ENCODE results near the gene ZMYND15. TPM values are rescaled to one million over a fixed set of nuclear protein-coding genes. Genes with fewer than 3 reads are reported as not detected.

Gene ZMYND15
- total and polyA plus RNA-seq, 2 of the 13 experiments (the other 11 are each of a cell fraction or from before 2014, with no cell fraction given), result 0.24 to 2.7 TPM

DNA sequence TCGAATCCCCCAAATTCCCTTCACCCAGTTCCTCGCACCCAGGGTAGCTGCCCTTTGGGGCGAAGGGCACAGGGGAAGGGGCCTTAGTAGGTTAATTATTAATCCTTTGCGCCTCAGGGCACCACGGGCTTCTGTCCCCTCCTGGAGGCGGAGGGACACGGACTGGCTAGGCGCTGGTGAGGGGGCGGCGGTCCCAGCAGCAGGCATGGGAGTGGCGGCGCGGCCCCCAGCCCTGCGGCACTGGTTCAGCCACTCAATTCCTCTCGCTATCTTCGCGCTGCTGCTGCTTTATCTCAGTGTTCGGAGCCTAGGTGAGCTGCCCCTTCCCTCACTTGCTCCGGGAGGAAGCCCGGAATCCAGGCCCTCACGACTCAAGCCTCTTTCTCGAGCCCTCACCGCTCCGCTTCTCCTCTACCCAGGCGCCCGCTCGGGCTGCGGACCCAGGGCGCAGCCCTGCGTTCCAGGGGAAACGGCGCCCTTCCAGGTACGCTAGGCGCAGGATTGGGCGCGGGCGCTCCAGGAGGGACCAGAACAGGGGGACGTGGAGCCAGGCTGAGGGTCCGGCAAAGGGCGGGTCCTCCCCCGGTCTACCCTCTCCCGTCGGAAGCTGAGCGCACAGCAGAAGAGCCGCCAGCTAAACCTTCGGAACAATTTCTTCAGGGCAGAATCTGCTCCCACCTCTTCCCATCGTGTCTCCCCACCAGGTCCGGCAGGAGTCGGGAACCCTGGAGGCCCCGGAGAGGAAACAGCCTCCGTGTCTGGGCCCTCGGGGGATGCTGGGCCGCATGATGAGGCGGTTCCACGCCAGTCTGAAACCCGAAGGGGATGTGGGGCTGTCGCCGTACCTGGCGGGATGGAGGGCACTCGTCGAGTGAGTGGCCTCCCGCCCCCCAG lies 49.4 kb downstream of the ZMYND15 start, which contains the start of gene GLTPD2 (continued):
- TF ChIP-seq ETS1 (CRISPR knock-in tag; IDR thresholded peaks at IDR 0.05) (no peak), SAFB2 (CRISPR knock-in tag; IDR thresholded peaks at IDR 0.05; ENCODE audit: borderline replicate concordance, low read depth) (peak; percentile 41; the same call in 1 of the 2 replicates), ZFP41 (CRISPR knock-in tag; IDR thresholded peaks at IDR 0.05; ENCODE audit: borderline replicate concordance) (no peak), ZNF333 (CRISPR knock-in tag; IDR thresholded peaks at IDR 0.05; ENCODE audit: borderline replicate concordance) (no peak), POLR2AphosphoS2 (IDR thresholded peaks at IDR 0.05; ENCODE audit: low read depth, low read length) (no peak), CEBPB (IDR thresholded peaks at IDR 0.05; ENCODE audit: borderline replicate concordance, low read depth, low read length) (no peak), ZNF557 (CRISPR knock-in tag; IDR thresholded peaks at IDR 0.05) (peak; percentile 45; the same call in 1 of the 2 replicates), SMYD3 (CRISPR knock-in tag; IDR thresholded peaks at IDR 0.05) (no peak), XRCC5 (optimal IDR thresholded peaks at IDR 0.05; ENCODE audit: low read length) (peak; percentile 71), FOXM1 (CRISPR knock-in tag; IDR thresholded peaks at IDR 0.05) (no peak), E2F2 (CRISPR knock-in tag; IDR thresholded peaks at IDR 0.05; ENCODE audit: borderline replicate concordance) (no peak), RAD21 (CRISPR knock-in tag; IDR thresholded peaks at IDR 0.05) (peak; percentile 61; the same call in 1 of the 2 replicates), ZBTB34 (CRISPR knock-in tag; IDR thresholded peaks at IDR 0.05) (no peak), RELA (CRISPR knock-in tag; IDR thresholded peaks at IDR 0.05) (no peak), NFKB2 (CRISPR knock-in tag; IDR thresholded peaks at IDR 0.05; ENCODE audit: borderline replicate concordance) (peak; percentile 51; the same call in 1 of the 2 replicates), MEIS2 (CRISPR knock-in tag; IDR thresholded peaks at IDR 0.05) (peak; percentile 52; the same call in 1 of the 2 replicates), SNAI1 (CRISPR knock-in tag; IDR thresholded peaks at IDR 0.05; ENCODE audit: borderline replicate concordance) (no peak), ISX (CRISPR knock-in tag; conservative IDR thresholded peaks at IDR 0.05) (no peak)
- TF ChIP-seq, protein P1, sequence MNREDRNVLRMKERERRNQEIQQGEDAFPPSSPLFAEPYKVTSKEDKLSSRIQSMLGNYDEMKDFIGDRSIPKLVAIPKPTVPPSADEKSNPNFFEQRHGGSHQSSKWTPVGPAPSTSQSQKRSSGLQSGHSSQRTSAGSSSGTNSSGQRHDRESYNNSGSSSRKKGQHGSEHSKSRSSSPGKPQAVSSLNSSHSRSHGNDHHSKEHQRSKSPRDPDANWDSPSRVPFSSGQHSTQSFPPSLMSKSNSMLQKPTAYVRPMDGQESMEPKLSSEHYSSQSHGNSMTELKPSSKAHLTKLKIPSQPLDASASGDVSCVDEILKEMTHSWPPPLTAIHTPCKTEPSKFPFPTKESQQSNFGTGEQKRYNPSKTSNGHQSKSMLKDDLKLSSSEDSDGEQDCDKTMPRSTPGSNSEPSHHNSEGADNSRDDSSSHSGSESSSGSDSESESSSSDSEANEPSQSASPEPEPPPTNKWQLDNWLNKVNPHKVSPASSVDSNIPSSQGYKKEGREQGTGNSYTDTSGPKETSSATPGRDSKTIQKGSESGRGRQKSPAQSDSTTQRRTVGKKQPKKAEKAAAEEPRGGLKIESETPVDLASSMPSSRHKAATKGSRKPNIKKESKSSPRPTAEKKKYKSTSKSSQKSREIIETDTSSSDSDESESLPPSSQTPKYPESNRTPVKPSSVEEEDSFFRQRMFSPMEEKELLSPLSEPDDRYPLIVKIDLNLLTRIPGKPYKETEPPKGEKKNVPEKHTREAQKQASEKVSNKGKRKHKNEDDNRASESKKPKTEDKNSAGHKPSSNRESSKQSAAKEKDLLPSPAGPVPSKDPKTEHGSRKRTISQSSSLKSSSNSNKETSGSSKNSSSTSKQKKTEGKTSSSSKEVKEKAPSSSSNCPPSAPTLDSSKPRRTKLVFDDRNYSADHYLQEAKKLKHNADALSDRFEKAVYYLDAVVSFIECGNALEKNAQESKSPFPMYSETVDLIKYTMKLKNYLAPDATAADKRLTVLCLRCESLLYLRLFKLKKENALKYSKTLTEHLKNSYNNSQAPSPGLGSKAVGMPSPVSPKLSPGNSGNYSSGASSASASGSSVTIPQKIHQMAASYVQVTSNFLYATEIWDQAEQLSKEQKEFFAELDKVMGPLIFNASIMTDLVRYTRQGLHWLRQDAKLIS (CRISPR knock-in tag; IDR thresholded peaks at IDR 0.05), result no peak
- TF ChIP-seq, protein P2, sequence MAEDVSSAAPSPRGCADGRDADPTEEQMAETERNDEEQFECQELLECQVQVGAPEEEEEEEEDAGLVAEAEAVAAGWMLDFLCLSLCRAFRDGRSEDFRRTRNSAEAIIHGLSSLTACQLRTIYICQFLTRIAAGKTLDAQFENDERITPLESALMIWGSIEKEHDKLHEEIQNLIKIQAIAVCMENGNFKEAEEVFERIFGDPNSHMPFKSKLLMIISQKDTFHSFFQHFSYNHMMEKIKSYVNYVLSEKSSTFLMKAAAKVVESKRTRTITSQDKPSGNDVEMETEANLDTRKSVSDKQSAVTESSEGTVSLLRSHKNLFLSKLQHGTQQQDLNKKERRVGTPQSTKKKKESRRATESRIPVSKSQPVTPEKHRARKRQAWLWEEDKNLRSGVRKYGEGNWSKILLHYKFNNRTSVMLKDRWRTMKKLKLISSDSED (CRISPR knock-in tag; IDR thresholded peaks at IDR 0.05), result no peak
